Measurements from ENCODE around the gene TGFBI.

The TGFBI gene

GRCh38 chr5:136004436-136004835, 24.4 kb upstream of the TGFBI start:
- no peak for DNase-seq

- DNase-seq: no peak
These were observed 23.3 kb upstream of the TGFBI start for GRCh38 chr5:136005476-136005875.

- DNase-seq: no peak
These were observed 22.6 kb upstream of the TGFBI start for GRCh38 chr5:136006164-136006563.

GRCh38 chr5:136006761-136007251, 22.0 kb upstream of the TGFBI start:
- DNase-seq: no peak

GRCh38 chr5:136007271-136007670, 21.5 kb upstream of the TGFBI start:
- no peak for DNase-seq

- DNase-seq: no peak
These were observed 17.3 kb upstream of the TGFBI start for GRCh38 chr5:136011414-136012001.

GRCh38 chr5:136012041-136012804, 16.6 kb upstream of the TGFBI start:
- no peak for DNase-seq

- no peak for DNase-seq
These were observed 15.2 kb upstream of the TGFBI start for GRCh38 chr5:136013559-136013958.

GRCh38 chr5:136014049-136015002, 14.5 kb upstream of the TGFBI start:
- no peak for DNase-seq

GRCh38 chr5:136015003-136015375, 13.8 kb upstream of the TGFBI start:
- no peak for DNase-seq

GRCh38 chr5:136015966-136016650, 12.7 kb upstream of the TGFBI start:
- DNase-seq: no peak

GRCh38 chr5:136016945-136017530, 11.8 kb upstream of the TGFBI start:
- DNase-seq: no peak

- no peak for DNase-seq
These were observed 9.7 kb upstream of the TGFBI start for GRCh38 chr5:136018814-136019783.

GRCh38 chr5:136020001-136020382, 8.8 kb upstream of the TGFBI start:
- DNase-seq: no peak

- no peak for DNase-seq
These were observed 8.3 kb upstream of the TGFBI start for GRCh38 chr5:136020383-136021015.

GRCh38 chr5:136021016-136021405, 7.8 kb upstream of the TGFBI start:
- no peak for DNase-seq

GRCh38 chr5:136022965-136023364, 5.8 kb upstream of the TGFBI start:
- no peak for DNase-seq

GRCh38 chr5:136023958-136024541, 4.7 kb upstream of the TGFBI start:
- no peak for DNase-seq

- no peak for DNase-seq
These were observed 2.9 kb upstream of the TGFBI start for GRCh38 chr5:136025900-136026299.

- no peak for DNase-seq
These were observed 2.2 kb upstream of the TGFBI start for GRCh38 chr5:136026636-136027035.

Measured in NCI-H1092 treated with DMSO at 0.1 percent for 48 hours (cell line).